Mesenchymal stem cell (in vitro differentiated cells and primary cell): ENCODE measurements around the gene ZNF22.

Experiments
- DNase-seq: peaks from one replicate; pipeline ENCODE4 v3.0.0-alpha.2; 2013
- H2AFZ ChIP-seq: one replicate; pipeline ENCODE4 v1.6.1; 2013; ENCODE audit warnings: low read depth, mild to moderate bottlenecking, control low read depth, inconsistent platforms, low read length, moderate library complexity
- H2AK5ac ChIP-seq: 2 replicates; pipeline ENCODE4 v1.6.1; 2013; ENCODE audit warnings: low read length, moderate library complexity, mild to moderate bottlenecking, inconsistent platforms; ENCODE audit not compliant: severe bottlenecking
- H2BK120ac ChIP-seq: one replicate; pipeline ENCODE4 v1.6.1; 2013; ENCODE audit warnings: low read depth, mild to moderate bottlenecking, inconsistent platforms, low read length, moderate library complexity
- H2BK12ac ChIP-seq, 2 experiments: one replicate each; pipeline ENCODE4 v1.6.1; 2013; ENCODE audit warnings: inconsistent platforms in 2 of 2, low read length in 2 of 2, mild to moderate bottlenecking in 2 of 2, moderate library complexity in 2 of 2, control low read depth in 1 of 2
- H2BK15ac ChIP-seq: one replicate; pipeline ENCODE4 v1.6.1; 2013; ENCODE audit warnings: mild to moderate bottlenecking, low read depth, inconsistent platforms; ENCODE audit not compliant: poor library complexity, severe bottlenecking
- H2BK5ac ChIP-seq: 2 replicates; pipeline ENCODE4 v1.6.1; 2013; ENCODE audit warnings: low read depth, mild to moderate bottlenecking, low read length, control low read depth, inconsistent platforms; ENCODE audit not compliant: poor library complexity, severe bottlenecking
- H3K14ac ChIP-seq, 2 experiments: one replicate each; pipeline ENCODE4 v1.6.1; 2013; ENCODE audit warnings: inconsistent platforms in 2 of 2, low read length in 2 of 2, control low read depth in 1 of 2, mild to moderate bottlenecking in 1 of 2, moderate library complexity in 1 of 2
- H3K18ac ChIP-seq, 2 experiments: one replicate each; pipeline ENCODE4 v1.6.1; 2013; ENCODE audit warnings: inconsistent platforms in 2 of 2, low read length in 2 of 2, control low read depth in 1 of 2, low read depth in 1 of 2, mild to moderate bottlenecking in 1 of 2
- H3K23ac ChIP-seq, 2 experiments: one replicate each; pipeline ENCODE4 v1.6.1; 2013; ENCODE audit warnings: inconsistent platforms in 2 of 2, low read length in 2 of 2, mild to moderate bottlenecking in 2 of 2, moderate library complexity in 2 of 2, control low read depth in 1 of 2
- H3K27ac ChIP-seq: 2 replicates; pipeline ENCODE4 v1.5.1; 2013; ENCODE audit warnings: mild to moderate bottlenecking, moderate library complexity, low read length, control low read depth, inconsistent platforms; ENCODE audit not compliant: poor library complexity, severe bottlenecking
- H3K27me3 ChIP-seq, 2 experiments: 2 replicates each; pipeline versions ENCODE4 v1.6.1 to v1.7.0; 2013; ENCODE audit warnings: low read length in 2 of 2, mild to moderate bottlenecking in 2 of 2, moderate library complexity in 2 of 2, control low read depth in 1 of 2, inconsistent platforms in 1 of 2; ENCODE audit not compliant: control insufficient read depth in 1 of 2, insufficient read depth in 1 of 2
- H3K36me3 ChIP-seq, 2 experiments: 2 replicates each; pipeline versions ENCODE4 v1.6.1 to v1.7.0; 2013; ENCODE audit warnings: low read length in 2 of 2, control low read depth in 1 of 2, inconsistent platforms in 1 of 2, low read depth in 1 of 2, mild to moderate bottlenecking in 1 of 2; ENCODE audit not compliant: insufficient read depth in 2 of 2, control insufficient read depth in 1 of 2
- H3K4ac ChIP-seq, 2 experiments: one replicate each; pipeline ENCODE4 v1.6.1; 2013; ENCODE audit warnings: inconsistent platforms in 2 of 2, low read length in 2 of 2, mild to moderate bottlenecking in 2 of 2, moderate library complexity in 2 of 2, control low read depth in 1 of 2, low read depth in 1 of 2
- H3K4me1 ChIP-seq: 2 replicates; pipeline ENCODE4 v1.6.1; 2013; ENCODE audit warnings: low read depth, low read length, control low read depth; ENCODE audit not compliant: control insufficient read depth, insufficient read depth
- H3K4me2 ChIP-seq: 2 replicates; pipeline ENCODE4 v1.6.1; 2013; ENCODE audit warnings: low read length, mild to moderate bottlenecking, inconsistent platforms; ENCODE audit not compliant: poor library complexity, severe bottlenecking
- H3K4me3 ChIP-seq, 2 experiments: 2 replicates each; pipeline versions ENCODE4 v1.5.1 to v1.7.0; 2013; ENCODE audit warnings: low read length in 2 of 2, mild to moderate bottlenecking in 2 of 2, control low read depth in 1 of 2, low read depth in 1 of 2; ENCODE audit not compliant: insufficient read depth in 1 of 2
- H3K79me1 ChIP-seq: replicated peaks from 2 replicates; pipeline ENCODE4 v1.6.1; 2013; ENCODE audit warnings: mild to moderate bottlenecking, control low read depth, low read length, inconsistent platforms; ENCODE audit not compliant: poor library complexity, severe bottlenecking
- H3K9ac ChIP-seq: 2 replicates; pipeline ENCODE4 v1.7.0; 2013; ENCODE audit warnings: mild to moderate bottlenecking, low read length, moderate library complexity
- H3K9me3 ChIP-seq: 2 replicates; pipeline ENCODE4 v1.7.0; 2013; ENCODE audit warnings: mild to moderate bottlenecking, low read length; ENCODE audit not compliant: control insufficient read depth
- H4K8ac ChIP-seq: one replicate; pipeline ENCODE4 v1.6.1; 2013; ENCODE audit warnings: inconsistent platforms, mild to moderate bottlenecking, low read length, moderate library complexity
- H4K91ac ChIP-seq: one replicate; pipeline ENCODE4 v1.6.1; 2013; ENCODE audit warnings: mild to moderate bottlenecking, low read length, inconsistent platforms
- WGBS: methylation state at CpG from one replicate; pipeline ENCODE4 v1.1.7; 2013; ENCODE audit warnings: mixed read lengths; 5-methylcytosine and 5-hydroxymethylcytosine counted together

Gene ZNF22

GRCh38 chr10:44978570-44979280, 22.0 kb upstream of the ZNF22 start, which contains the start of gene DEPP1:
TSS of gene DEPP1 (minus strand) at chr10:44978809. CDS start at chr10:44978030, 779 bp downstream.
- Histone ChIP-seq H3K18ac (peak within 1 kb of the TSS; percentile 66 to 95), H3K14ac (peak within 1 kb of the TSS in 1 of 2 experiments; percentile 94)
- WGBS, result 30% methylated on average over 11 of the region's 12 CpGs

GRCh38 chr10:44979281-44980191, 21.2 kb upstream of the ZNF22 start:
- H2AK5ac ChIP-seq, result peak overlapping the region; percentile 69
- peak overlapping the region in 1 of 2 experiments; percentile 94 for H3K14ac ChIP-seq
- peak overlapping the region; percentile 91 for H3K9ac ChIP-seq
- H2BK12ac ChIP-seq, result peak overlapping the region; percentile 87 to 99
- H2BK15ac ChIP-seq, result peak overlapping the region; percentile 36
- peaks cover 19 to 40% of the 10 kb centered on the region in 2 experiments for H3K36me3 ChIP-seq
- H3K79me1 ChIP-seq, result peaks cover 12% of the 10 kb centered on the region
- H3K18ac ChIP-seq, result peak overlapping the region; percentile 60 to 93
- no peaks in the 10 kb centered on the region for H3K27me3 ChIP-seq
- H3K9me3 ChIP-seq, result no peaks in the 10 kb centered on the region
- H3K4me1 ChIP-seq, result peaks cover 67% of the 10 kb centered on the region
- peak overlapping the region; percentile 71 for H4K91ac ChIP-seq
- H3K27ac ChIP-seq, result peak overlapping the region; percentile 57
- peak overlapping the region; percentile 33 for H4K8ac ChIP-seq
- 92% methylated on average over 13 of the region's 13 CpGs for whole genome bisulfite sequencing
- H2AFZ ChIP-seq, result no peak overlapping the region
- no peak for DNase-seq
- H3K23ac ChIP-seq, result peak overlapping the region in 1 of 2 experiments; percentile 80
- peak overlapping the region; percentile 65 for H2BK120ac ChIP-seq
- H3K4me2 ChIP-seq, result no peak overlapping the region
- peak overlapping the region in 1 of 2 experiments; percentile 88 for H3K4me3 ChIP-seq
- peak overlapping the region; percentile 19 for H2BK5ac ChIP-seq
- H3K4ac ChIP-seq, result peak overlapping the region; percentile 56 to 69

More at GRCh38 chr10:44978570-44979280, 22.0 kb upstream of the ZNF22 start, which contains the start of gene DEPP1:
- DNase-seq, result peak; percentile 96
- peaks cover 19 to 32% of the 10 kb centered on the region in 2 experiments for H3K36me3 ChIP-seq
- H3K9ac ChIP-seq, result peak within 1 kb of the TSS; percentile 91
- H3K23ac ChIP-seq, result peak within 1 kb of the TSS in 1 of 2 experiments; percentile 80
- peak within 1 kb of the TSS; percentile 69 for H2AK5ac ChIP-seq
- H2BK5ac ChIP-seq, result peak within 1 kb of the TSS; percentile 36
- peak within 1 kb of the TSS in 1 of 2 experiments; percentile 88 for H3K4me3 ChIP-seq
- peak within 1 kb of the TSS; percentile 57 for H3K27ac ChIP-seq
- peak within 1 kb of the TSS; percentile 92 for H2BK15ac ChIP-seq
- H3K9me3 ChIP-seq, result no peaks in the 10 kb centered on the region
- H2BK12ac ChIP-seq, result peak within 1 kb of the TSS; percentile 87 to 99
- peak within 1 kb of the TSS; percentile 59 for H4K8ac ChIP-seq
- peak within 1 kb of the TSS; percentile 68 for H3K4me2 ChIP-seq
- peak within 1 kb of the TSS; percentile 60 to 83 for H3K4ac ChIP-seq
- no peaks in the 10 kb centered on the region for H3K27me3 ChIP-seq
- H2BK120ac ChIP-seq, result peak within 1 kb of the TSS; percentile 81
- H3K4me1 ChIP-seq, result peaks cover 72% of the 10 kb centered on the region
- H2AFZ ChIP-seq, result no peak within 1 kb of the TSS
- peak within 1 kb of the TSS; percentile 74 for H4K91ac ChIP-seq
- peaks cover 12% of the 10 kb centered on the region for H3K79me1 ChIP-seq

GRCh38 chr10:44980309-44981171, 20.2 kb upstream of the ZNF22 start:
- H2BK5ac ChIP-seq, result no peak overlapping the region
- H3K79me1 ChIP-seq, result peaks cover 12% of the 10 kb centered on the region
- peak overlapping the region in 1 of 2 experiments; percentile 90 for H3K14ac ChIP-seq
- H3K36me3 ChIP-seq, result peaks cover 27 to 47% of the 10 kb centered on the region in 2 experiments
- H3K4me2 ChIP-seq, result no peak overlapping the region
- H3K4me1 ChIP-seq, result peaks cover 69% of the 10 kb centered on the region
- H4K91ac ChIP-seq, result peak overlapping the region; percentile 5
- H2BK15ac ChIP-seq, result no peak overlapping the region
- no peak overlapping the region for H3K23ac ChIP-seq
- 80% methylated on average over 13 of the region's 14 CpGs for WGBS
- H2BK12ac ChIP-seq, result peak overlapping the region in 1 of 2 experiments; percentile 80
- H3K9me3 ChIP-seq, result no peaks in the 10 kb centered on the region
- peak overlapping the region; percentile 73 for H3K9ac ChIP-seq
- peak overlapping the region; percentile 95 for H3K27ac ChIP-seq
- peak overlapping the region; percentile 74 for H4K8ac ChIP-seq
- H3K4me3 ChIP-seq, result no peak overlapping the region
- H3K18ac ChIP-seq, result peak overlapping the region; percentile 60 to 77
- no peak overlapping the region for H2BK120ac ChIP-seq
- DNase-seq, result no peak
- no peaks in the 10 kb centered on the region for H3K27me3 ChIP-seq
- H2AFZ ChIP-seq, result no peak overlapping the region
- H2AK5ac ChIP-seq, result peak overlapping the region; percentile 53
- peak overlapping the region in 1 of 2 experiments; percentile 85 for H3K4ac ChIP-seq
